Breast epithelium (tissue), 4 donors: ENCODE results near the gene FSTL3. TPM values are rescaled to one million over a fixed set of nuclear protein-coding genes. Genes with fewer than 3 reads are reported as not detected.

Experiments
- DNase-seq, 2 donors: peaks; one replicate each; pipeline ENCODE4 v3.0.0-alpha.2; 2019; ENCODE audit warnings: low spot score in 2 of 2
- H3K27ac ChIP-seq, 2 donors: fragments of 200-600 bp; sonication (generic) in 1 of 2; one replicate each; pipeline ENCODE4 v1.5.1; 2016 to 2019; ENCODE audit warnings: mild to moderate bottlenecking in 1 of 2
- H3K27me3 ChIP-seq, 2 donors: fragments of 200-600 bp; sonication (generic) in 1 of 2; one replicate each; pipeline versions ENCODE4 v1.5.1 to v1.6.0; 2017 to 2019; ENCODE audit warnings: control low read depth in 1 of 2, mild to moderate bottlenecking in 1 of 2
- H3K36me3 ChIP-seq: fragments of 200-600 bp; one replicate; pipeline ENCODE4 v1.5.1; 2019
- H3K4me1 ChIP-seq, 2 donors: fragments of 200-600 bp; sonication (generic); one replicate each; pipeline ENCODE4 v1.5.1; 2016 to 2019; ENCODE audit warnings: control low read depth in 1 of 2
- H3K4me3 ChIP-seq, 3 donors: fragments of 200-600 bp; sonication (generic); 1 replicate in 2 of 3; 2 replicates in 1 of 3; pipeline ENCODE4 v1.5.1; 2016 to 2019; ENCODE audit warnings: mild to moderate bottlenecking in 3 of 3, moderate library complexity in 2 of 3
- H3K9me3 ChIP-seq, 2 donors: fragments of 200-600 bp; sonication (generic) in 1 of 2; one replicate each; pipeline ENCODE4 v1.5.1; 2016 to 2019; ENCODE audit warnings: control low read depth in 1 of 2
- POLR2A ChIP-seq: fragments of 450-650 bp; IDR thresholded peaks from one replicate; pipeline ENCODE4 v1.6.1; 2016; ENCODE audit warnings: antibody characterized with exemption, mild to moderate bottlenecking, moderate library complexity
- POLR2AphosphoS5 ChIP-seq, 3 donors: sonication (generic); formaldehyde crosslinking; IDR thresholded peaks; one replicate each; pipeline ENCODE4 v1.6.1; 2017; ENCODE audit warnings: antibody characterized with exemption in 3 of 3
- intact Hi-C: fragments of 100-400 bp; cut with DNase I; formaldehyde crosslinking; loops from one replicate; pipeline ENCODE4 v1.15.1; 2023; ENCODE audit warnings: low total_unique reads
- total RNA-seq, 3 donors: library from RNA; depleted of rRNA; stranded (reverse); fragments of >200 nt; gene quantifications; one replicate each; pipeline ENCODE4 v1.1.0, GENCODE V29; 2016
- TF ChIP-seq, protein P1 (sequence below), 3 donors: fragments of 450-650 bp; IDR thresholded peaks; one replicate each; pipeline ENCODE4 v1.5.1; 2016 to 2017; ENCODE audit warnings: antibody characterized with exemption in 3 of 3, mild to moderate bottlenecking in 3 of 3, moderate library complexity in 3 of 3

The FSTL3 gene
- total RNA-seq, 3 donors from 2014 or later = 37.8 to 198 (median 111) TPM

DNA sequence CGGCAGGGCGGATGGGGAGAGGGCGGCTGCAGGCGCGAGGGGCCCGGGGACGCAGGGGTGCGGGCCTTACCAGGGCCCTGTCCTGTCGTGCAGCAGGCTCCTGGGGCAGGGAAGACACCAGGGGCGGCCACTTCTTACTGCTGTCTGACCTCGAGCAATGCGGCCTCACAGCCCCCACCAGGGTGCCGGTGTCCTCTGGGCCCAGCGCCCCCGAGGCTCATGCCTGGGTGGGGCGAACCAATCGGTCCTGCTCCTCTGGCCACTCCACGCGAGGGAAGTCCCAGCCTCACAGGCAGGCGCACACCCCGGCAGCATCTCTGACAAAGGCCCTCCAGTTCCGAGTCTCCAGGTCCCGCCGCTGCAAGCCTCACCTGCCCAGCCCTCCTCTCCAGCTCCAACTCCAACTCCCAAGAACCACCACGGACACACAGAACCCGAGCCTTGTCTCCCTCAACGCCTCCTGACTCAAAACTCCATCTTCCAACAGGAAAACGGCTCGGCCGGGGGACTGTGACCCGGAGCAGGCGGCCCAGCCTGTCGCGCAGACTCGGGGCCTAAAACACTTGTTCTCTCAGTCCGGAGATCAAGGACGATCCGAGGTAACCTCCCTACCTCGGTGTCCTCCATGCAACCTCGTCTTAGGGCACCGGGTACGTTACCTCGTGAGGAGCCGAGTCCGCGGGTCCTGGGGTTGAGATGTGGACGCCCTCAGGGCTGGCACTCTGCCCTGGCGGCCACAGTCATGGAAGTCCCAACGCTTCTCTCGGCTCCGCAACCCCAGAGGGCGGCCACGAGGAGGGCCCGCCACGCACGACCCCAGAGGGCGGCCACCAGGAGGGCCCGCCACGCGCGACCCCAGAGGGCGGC is 30.0 kb upstream of the FSTL3 start:
- no peaks in the 10 kb centered on the region for H3K36me3 ChIP-seq

GRCh38 chr19:646779-647565 is 29.2 kb upstream of the FSTL3 start:
- no peaks in the 10 kb centered on the region for H3K4me1 ChIP-seq
- no peaks in the 10 kb centered on the region for H3K36me3 ChIP-seq
- intact Hi-C loops = no loop called here
- TF ChIP-seq POLR2A (no peak), POLR2AphosphoS5 (IDR thresholded peaks at IDR 0.05) (no peak)
- TF ChIP-seq, protein P1, sequence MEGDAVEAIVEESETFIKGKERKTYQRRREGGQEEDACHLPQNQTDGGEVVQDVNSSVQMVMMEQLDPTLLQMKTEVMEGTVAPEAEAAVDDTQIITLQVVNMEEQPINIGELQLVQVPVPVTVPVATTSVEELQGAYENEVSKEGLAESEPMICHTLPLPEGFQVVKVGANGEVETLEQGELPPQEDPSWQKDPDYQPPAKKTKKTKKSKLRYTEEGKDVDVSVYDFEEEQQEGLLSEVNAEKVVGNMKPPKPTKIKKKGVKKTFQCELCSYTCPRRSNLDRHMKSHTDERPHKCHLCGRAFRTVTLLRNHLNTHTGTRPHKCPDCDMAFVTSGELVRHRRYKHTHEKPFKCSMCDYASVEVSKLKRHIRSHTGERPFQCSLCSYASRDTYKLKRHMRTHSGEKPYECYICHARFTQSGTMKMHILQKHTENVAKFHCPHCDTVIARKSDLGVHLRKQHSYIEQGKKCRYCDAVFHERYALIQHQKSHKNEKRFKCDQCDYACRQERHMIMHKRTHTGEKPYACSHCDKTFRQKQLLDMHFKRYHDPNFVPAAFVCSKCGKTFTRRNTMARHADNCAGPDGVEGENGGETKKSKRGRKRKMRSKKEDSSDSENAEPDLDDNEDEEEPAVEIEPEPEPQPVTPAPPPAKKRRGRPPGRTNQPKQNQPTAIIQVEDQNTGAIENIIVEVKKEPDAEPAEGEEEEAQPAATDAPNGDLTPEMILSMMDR (IDR thresholded peaks at IDR 0.05) = no peak
- H3K27me3 ChIP-seq = no peaks in the 10 kb centered on the region
- H3K4me3 ChIP-seq = no peak overlapping the region
- H3K27ac ChIP-seq = no peak overlapping the region
- no peaks in the 10 kb centered on the region for H3K9me3 ChIP-seq
- DNase-seq = no peak

More for the DNA sequence above, 30.0 kb upstream of the FSTL3 start:
- H3K27me3 ChIP-seq = no peaks in the 10 kb centered on the region
- H3K4me1 ChIP-seq = no peaks in the 10 kb centered on the region
- TF ChIP-seq, protein P1 (IDR thresholded peaks at IDR 0.05) = no peak
- TF ChIP-seq POLR2A (no peak), POLR2AphosphoS5 (IDR thresholded peaks at IDR 0.05) (no peak)
- no peaks in the 10 kb centered on the region for H3K9me3 ChIP-seq
- H3K27ac ChIP-seq = no peak overlapping the region
- no peak overlapping the region for H3K4me3 ChIP-seq
- intact Hi-C loops = no loop called here
- DNase-seq = no peak

DNA sequence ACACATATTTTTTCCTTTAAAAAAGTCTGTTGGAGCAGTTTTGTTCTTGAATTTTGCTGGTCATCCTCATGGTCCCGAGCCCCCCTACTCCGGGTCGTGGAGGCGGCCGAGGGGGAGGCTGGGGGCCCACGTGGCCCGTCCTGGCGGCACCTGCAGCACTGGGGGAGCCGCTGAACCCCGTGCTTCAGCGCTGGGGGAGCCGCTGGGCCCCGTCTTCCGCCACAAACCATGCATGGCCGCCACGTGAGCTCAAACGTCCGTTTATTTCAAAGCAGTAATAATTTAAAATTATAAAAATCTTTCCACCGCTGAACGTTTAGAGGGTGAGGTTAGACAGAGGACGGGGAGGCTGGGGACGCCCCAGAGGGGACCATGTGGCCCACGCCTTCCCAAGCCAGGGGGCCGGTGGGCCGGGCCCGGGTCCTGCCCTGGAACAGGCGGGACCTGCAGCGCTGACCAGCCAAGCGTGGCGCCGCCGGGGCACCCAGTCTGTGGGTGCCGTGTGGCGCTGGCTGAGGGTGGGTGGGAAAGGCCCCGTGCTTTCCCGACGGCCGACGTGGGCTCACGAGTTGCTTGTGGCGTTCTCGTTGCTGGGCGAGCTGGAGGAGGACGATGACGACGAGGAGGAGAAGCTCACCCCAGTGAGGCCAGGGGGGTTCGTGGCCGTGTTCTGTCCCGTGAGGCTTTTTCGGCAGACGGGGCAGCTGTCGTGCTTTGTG is 28.5 kb upstream of the FSTL3 start:
- no peaks in the 10 kb centered on the region for H3K4me1 ChIP-seq
- no peaks in the 10 kb centered on the region for H3K27me3 ChIP-seq
- no peak for DNase-seq
- intact Hi-C loops = no loop called here
- H3K9me3 ChIP-seq = no peaks in the 10 kb centered on the region
- H3K27ac ChIP-seq = no peak overlapping the region
- H3K36me3 ChIP-seq = no peaks in the 10 kb centered on the region
- TF ChIP-seq POLR2A = no peak
- no peak for TF ChIP-seq POLR2AphosphoS5 (IDR thresholded peaks at IDR 0.05)
- TF ChIP-seq, protein P1 (IDR thresholded peaks at IDR 0.05) = no peak
- no peak overlapping the region for H3K4me3 ChIP-seq

- intact Hi-C loops = no loop called here
- Histone ChIP-seq H3K27me3 (no peaks in the 10 kb centered on the region), H3K4me3 (no peak overlapping the region), H3K36me3 (no peaks in the 10 kb centered on the region), H3K27ac (no peak overlapping the region), H3K4me1 (no peaks in the 10 kb centered on the region), H3K9me3 (no peaks in the 10 kb centered on the region)
- TF ChIP-seq POLR2A (no peak), POLR2AphosphoS5 (IDR thresholded peaks at IDR 0.05) (no peak)
- TF ChIP-seq, protein P1 (IDR thresholded peaks at IDR 0.05) = no peak
- DNase-seq = no peak
These were observed 27.9 kb upstream of the FSTL3 start for GRCh38 chr19:648305-648704.
